ENCODE measurements around the gene PTPRN2. TPM values are rescaled to one million over a fixed set of nuclear protein-coding genes. Genes with fewer than 3 reads are reported as not detected.

The PTPRN2 gene
- total RNA-seq, 1 experiment from 2014 or later: 2.1 TPM

DNA sequence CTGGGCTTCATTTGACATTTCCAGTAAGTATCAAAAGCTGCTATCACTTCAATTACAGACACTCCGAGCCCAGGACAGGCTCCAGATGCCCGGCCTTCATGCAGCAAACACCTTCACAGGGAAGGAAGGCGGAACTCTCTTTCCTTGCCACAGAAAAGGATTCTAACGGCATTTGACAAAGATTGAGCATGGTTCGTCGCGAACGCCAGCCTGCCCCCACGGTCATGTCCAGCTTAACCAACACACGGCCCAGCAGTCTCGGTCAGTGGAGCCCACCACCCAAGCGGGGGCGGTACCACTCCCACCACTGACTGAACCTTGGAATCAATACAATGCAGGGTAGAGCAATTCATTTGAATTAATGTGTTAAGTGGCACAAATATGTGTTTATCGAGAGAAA is 643.6 kb downstream of the PTPRN2 start:
- DNase-seq (ENCODE audit: low read depth, low spot score) (no peak), ATAC-seq (no peak)
- RAD21 ChIA-PET (ENCODE audit: low non-redundant PET in 1 of 2, low total read pairs in 2 of 2, uncharacterized antibody in 2 of 2, unreplicated experiment in 2 of 2): no interaction called here
- Histone ChIP-seq H3K4me1 (ENCODE audit: control insufficient read depth in 1 of 2, insufficient read depth in 2 of 2, low read length in 2 of 2) (no peaks in the 10 kb centered on the region), H3K4me3 (replicated peaks in 1 of 2; ENCODE audit: low read depth in 1 of 2, low read length in 2 of 2) (no peak overlapping the region), H3K9me2 (ENCODE audit: insufficient read depth) (no peaks in the 10 kb centered on the region), H3K79me2 (ENCODE audit: insufficient read depth, low read length) (no peaks in the 10 kb centered on the region), H3K9ac (ENCODE audit: low read length) (no peak overlapping the region), H3K9me3 (ENCODE audit: control insufficient read depth in 1 of 2, insufficient read depth in 1 of 2, low read depth in 1 of 2, low read length in 2 of 2) (peaks cover 0 to 15% of the 10 kb centered on the region in 2 experiments; a peak in 1 of 4 replicates), H3K36me3 (ENCODE audit: control insufficient read depth in 1 of 2, insufficient read depth in 2 of 2, low read length in 2 of 2) (no peaks in the 10 kb centered on the region), H3K4me2 (ENCODE audit: low read length) (no peak overlapping the region), H4K20me1 (ENCODE audit: insufficient read depth) (no peaks in the 10 kb centered on the region), H3K27me3 (ENCODE audit: insufficient read depth, low read length) (no peaks in the 10 kb centered on the region), H3K27ac (ENCODE audit: low read depth, low read length) (no peak overlapping the region), H2AFZ (ENCODE audit: low read depth, low read length, poor library complexity, severe bottlenecking) (no peak overlapping the region)
- TF ChIP-seq, protein P1, sequence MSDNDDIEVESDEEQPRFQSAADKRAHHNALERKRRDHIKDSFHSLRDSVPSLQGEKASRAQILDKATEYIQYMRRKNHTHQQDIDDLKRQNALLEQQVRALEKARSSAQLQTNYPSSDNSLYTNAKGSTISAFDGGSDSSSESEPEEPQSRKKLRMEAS (IDR thresholded peaks at IDR 0.05): no peak
- no peak for TF ChIP-seq JUND (IDR thresholded peaks at IDR 0.05)
- TF ChIP-seq ZFX (IDR thresholded peaks at IDR 0.05): no peak
- TF ChIP-seq, protein P2, sequence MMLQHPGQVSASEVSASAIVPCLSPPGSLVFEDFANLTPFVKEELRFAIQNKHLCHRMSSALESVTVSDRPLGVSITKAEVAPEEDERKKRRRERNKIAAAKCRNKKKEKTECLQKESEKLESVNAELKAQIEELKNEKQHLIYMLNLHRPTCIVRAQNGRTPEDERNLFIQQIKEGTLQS (IDR thresholded peaks at IDR 0.05): no peak
- no peak for TF ChIP-seq POLR2A (IDR thresholded peaks at IDR 0.05; ENCODE audit: borderline replicate concordance, extremely low read depth, insufficient read depth, insufficient read length)
- POLR2A ChIA-PET: no interaction called here
- intact Hi-C loops (cut with micrococcal nuclease): no loop called here
- CTCF ChIA-PET: no interaction called here
- no TSS peak for BruUV-seq (replicated peaks)

DNA sequence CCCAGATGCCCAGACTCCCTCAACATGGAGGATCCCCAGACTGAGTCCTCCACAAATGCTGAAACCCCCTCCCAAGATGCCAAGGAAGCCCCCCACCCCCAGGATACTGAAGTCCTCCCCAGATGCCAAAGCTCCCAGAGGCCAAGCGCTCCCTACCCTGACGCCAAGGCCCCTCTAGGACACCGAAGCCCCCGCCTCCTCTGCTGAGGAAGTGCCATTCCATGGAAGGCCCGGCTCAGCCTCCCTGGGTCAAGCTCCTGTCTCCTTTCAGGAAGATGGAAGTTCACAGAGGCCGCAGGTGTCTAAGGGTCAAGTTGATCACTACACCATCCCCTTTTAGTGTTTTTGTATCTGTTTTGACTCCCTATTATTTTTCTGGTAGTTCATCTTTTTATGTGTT is 644.1 kb downstream of the PTPRN2 start:
- no peak overlapping the region for H2AFZ ChIP-seq (ENCODE audit: low read depth, low read length, poor library complexity, severe bottlenecking)
- H3K9me3 ChIP-seq (ENCODE audit: control insufficient read depth in 1 of 2, insufficient read depth in 1 of 2, low read depth in 1 of 2, low read length in 2 of 2): peaks cover 0 to 15% of the 10 kb centered on the region in 2 experiments; a peak in 1 of 4 replicates
- H3K4me1 ChIP-seq (ENCODE audit: control insufficient read depth in 1 of 2, insufficient read depth in 2 of 2, low read length in 2 of 2): no peaks in the 10 kb centered on the region
- no peaks in the 10 kb centered on the region for H3K27me3 ChIP-seq (ENCODE audit: insufficient read depth, low read length)
- ATAC-seq: no peak
- DNase-seq (ENCODE audit: low read depth, low spot score): no peak
- intact Hi-C loops (cut with micrococcal nuclease): no loop called here
- ChIA-PET POLR2A (no interaction called here), RAD21 (ENCODE audit: low non-redundant PET in 1 of 2, low total read pairs in 2 of 2, uncharacterized antibody in 2 of 2, unreplicated experiment in 2 of 2) (no interaction called here), CTCF (no interaction called here)
- H3K4me3 ChIP-seq (replicated peaks in 1 of 2; ENCODE audit: low read depth in 1 of 2, low read length in 2 of 2): no peak overlapping the region
- TF ChIP-seq, protein P3, sequence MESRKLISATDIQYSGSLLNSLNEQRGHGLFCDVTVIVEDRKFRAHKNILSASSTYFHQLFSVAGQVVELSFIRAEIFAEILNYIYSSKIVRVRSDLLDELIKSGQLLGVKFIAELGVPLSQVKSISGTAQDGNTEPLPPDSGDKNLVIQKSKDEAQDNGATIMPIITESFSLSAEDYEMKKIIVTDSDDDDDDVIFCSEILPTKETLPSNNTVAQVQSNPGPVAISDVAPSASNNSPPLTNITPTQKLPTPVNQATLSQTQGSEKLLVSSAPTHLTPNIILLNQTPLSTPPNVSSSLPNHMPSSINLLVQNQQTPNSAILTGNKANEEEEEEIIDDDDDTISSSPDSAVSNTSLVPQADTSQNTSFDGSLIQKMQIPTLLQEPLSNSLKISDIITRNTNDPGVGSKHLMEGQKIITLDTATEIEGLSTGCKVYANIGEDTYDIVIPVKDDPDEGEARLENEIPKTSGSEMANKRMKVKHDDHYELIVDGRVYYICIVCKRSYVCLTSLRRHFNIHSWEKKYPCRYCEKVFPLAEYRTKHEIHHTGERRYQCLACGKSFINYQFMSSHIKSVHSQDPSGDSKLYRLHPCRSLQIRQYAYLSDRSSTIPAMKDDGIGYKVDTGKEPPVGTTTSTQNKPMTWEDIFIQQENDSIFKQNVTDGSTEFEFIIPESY (IDR thresholded peaks at IDR 0.05; ENCODE audit: extremely low read depth, insufficient replicate concordance, low read length): no peak
- no peak for TF ChIP-seq POLR2AphosphoS5 (IDR thresholded peaks at IDR 0.05; ENCODE audit: low read depth, low read length)
- TF ChIP-seq SIN3A (IDR thresholded peaks at IDR 0.05; ENCODE audit: low read depth): no peak
- no peak for TF ChIP-seq CEBPB (IDR thresholded peaks at IDR 0.05; ENCODE audit: low read depth)
- TF ChIP-seq, protein P2 (IDR thresholded peaks at IDR 0.05): no peak
- TF ChIP-seq ZNF274 (IDR thresholded peaks at IDR 0.05; ENCODE audit: low read depth, low read length): no peak
- no peak for TF ChIP-seq SRF (IDR thresholded peaks at IDR 0.05; ENCODE audit: low read depth)
- TF ChIP-seq ELF1 (IDR thresholded peaks at IDR 0.05; ENCODE audit: borderline replicate concordance, low read depth): no peak
- TF ChIP-seq EGR1 (IDR thresholded peaks at IDR 0.05; ENCODE audit: low read depth): no peak
- no peak for TF ChIP-seq EZH2 (IDR thresholded peaks at IDR 0.05)
- no peak for TF ChIP-seq YY1 (IDR thresholded peaks at IDR 0.05; ENCODE audit: extremely low read depth, insufficient replicate concordance, low read depth, low read length)
- TF ChIP-seq FOSL1 (IDR thresholded peaks at IDR 0.05; ENCODE audit: low read depth): no peak
- TF ChIP-seq ZFX (IDR thresholded peaks at IDR 0.05): no peak
- no TSS peak for BruUV-seq (replicated peaks)
- no peaks in the 10 kb centered on the region for H3K36me3 ChIP-seq (ENCODE audit: control insufficient read depth in 1 of 2, insufficient read depth in 2 of 2, low read length in 2 of 2)
- no peaks in the 10 kb centered on the region for H3K9me2 ChIP-seq (ENCODE audit: insufficient read depth)
- no peaks in the 10 kb centered on the region for H3K79me2 ChIP-seq (ENCODE audit: insufficient read depth, low read length)
- H4K20me1 ChIP-seq (ENCODE audit: insufficient read depth): no peaks in the 10 kb centered on the region
- no peak overlapping the region for H3K4me2 ChIP-seq (ENCODE audit: low read length)
- no peak overlapping the region for H3K27ac ChIP-seq (ENCODE audit: low read depth, low read length)
- H3K9ac ChIP-seq (ENCODE audit: low read length): no peak overlapping the region
